ENCODE results near the gene HELZ. TPM values are rescaled to one million over a fixed set of nuclear protein-coding genes. Genes with fewer than 3 reads are reported as not detected.

The HELZ gene
- total and polyA plus RNA-seq, 2 of the 8 experiments (the other 6 are each of a cell fraction or from before 2014, with no cell fraction given) = 10.0 to 48.7 TPM

DNA sequence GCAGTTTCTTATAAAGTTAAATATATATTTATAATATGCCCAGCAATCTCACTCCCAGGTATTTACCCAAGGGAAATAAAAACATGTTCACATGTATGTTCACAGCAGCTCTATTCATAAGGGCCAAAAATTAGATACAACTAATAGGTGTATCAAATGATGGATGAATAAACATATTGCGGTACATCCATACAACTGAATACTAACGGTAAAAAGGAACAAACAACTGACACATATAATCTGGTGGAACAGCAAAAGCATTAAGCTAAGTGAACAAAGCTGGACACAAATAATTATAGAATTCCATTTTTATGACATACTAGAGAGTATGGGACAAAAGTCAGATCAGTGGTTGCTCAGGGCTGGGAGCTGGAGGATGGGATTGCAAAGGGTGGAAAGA, 125.9 kb downstream of the HELZ start:
- Histone ChIP-seq H2BK15ac (ENCODE audit: low read length) (no peak overlapping the region), H4K20me1 (replicated peaks in 1 of 2; ENCODE audit: control insufficient read depth in 1 of 2, insufficient read depth in 2 of 2, low read length in 2 of 2) (no peaks in the 10 kb centered on the region), H3K4me3 (ENCODE audit: extremely low read depth in 1 of 4, insufficient read depth in 2 of 4, low read depth in 3 of 4, low read length in 4 of 4) (no peak overlapping the region), H3K56ac (replicated peaks; ENCODE audit: insufficient read length, low read depth, low read length) (no peak overlapping the region), H3K27me3 (replicated peaks in 1 of 4; ENCODE audit: control insufficient read depth in 3 of 4, extremely low read depth in 1 of 4, insufficient read depth in 3 of 4, low read length in 3 of 4) (no peaks in the 10 kb centered on the region), H3K23ac (ENCODE audit: insufficient read length) (no peak overlapping the region), H4K8ac (ENCODE audit: extremely low read depth, insufficient read depth, low read length) (no peak overlapping the region), H3K79me2 (ENCODE audit: control insufficient read depth in 1 of 2, insufficient read depth in 2 of 2, low read length in 2 of 2) (no peaks in the 10 kb centered on the region), H2AK5ac (ENCODE audit: low read depth, low read length) (no peak overlapping the region), H2BK20ac (ENCODE audit: low read length) (no peak overlapping the region), H3K27ac (ENCODE audit: low read depth, low read length) (no peak overlapping the region), H3K9ac (replicated peaks in 1 of 4; ENCODE audit: extremely low read depth in 1 of 4, low read depth in 3 of 4, low read length in 3 of 4) (no peak overlapping the region), H3K9me3 (ENCODE audit: insufficient read depth in 2 of 2, low read depth in 1 of 2, low read length in 1 of 2) (peaks cover 0 to 2% of the 10 kb centered on the region in 2 experiments; a peak in 1 of 4 replicates), H3K18ac (ENCODE audit: extremely low read depth, low read length) (no peak overlapping the region), H3K36me3 (ENCODE audit: control insufficient read depth in 2 of 4, insufficient read depth in 4 of 4, low read length in 3 of 4) (peaks cover 0 to 21% (median 5%) of the 10 kb centered on the region in 4 experiments; a peak in 4 of 8 replicates), H3K4ac (replicated peaks; ENCODE audit: insufficient read length, low read depth, low read length) (no peak overlapping the region), H3K79me1 (ENCODE audit: low read depth, low read length) (no peaks in the 10 kb centered on the region), H3K14ac (ENCODE audit: insufficient read length) (no peak overlapping the region), H3K4me2 (ENCODE audit: insufficient read depth in 1 of 2, low read depth in 2 of 2, low read length in 2 of 2) (no peak overlapping the region), H2AFZ (ENCODE audit: low read length) (no peak overlapping the region), H2BK120ac (replicated peaks; ENCODE audit: low read depth, low read length) (no peak overlapping the region), H3K4me1 (replicated peaks in 1 of 4; ENCODE audit: control insufficient read depth in 3 of 4, insufficient read depth in 4 of 4, low read length in 3 of 4) (no peaks in the 10 kb centered on the region), H2BK12ac (ENCODE audit: low read depth, low read length) (no peak overlapping the region), H4K91ac (replicated peaks; ENCODE audit: insufficient read length, low read length) (no peak overlapping the region), H3K23me2 (ENCODE audit: low read depth, low read length) (no peaks in the 10 kb centered on the region), H4K5ac (ENCODE audit: insufficient read length, low read depth, low read length) (no peak overlapping the region), H2BK5ac (ENCODE audit: low read depth, low read length) (no peak overlapping the region)
- POLR2A ChIA-PET (ENCODE audit: partially characterized antibody) = no interaction called here
- 97% methylated on average over 2 of the region's 2 CpGs; no CpG with 5 or more reads in 1 of the 2 experiments for WGBS, 2 experiments (ENCODE audit: extremely low coverage in 1 of 2, insufficient coverage in 1 of 2, insufficient read length in 1 of 2, insufficient replicate concordance in 2 of 2, low coverage in 1 of 2, low lambda C conversion rate in 2 of 2, missing lambda C conversion rate in 1 of 2)
- no peak for FAIRE-seq
- TF ChIP-seq RAD21 (IDR thresholded peaks at IDR 0.05 in 1 of 2, conservative IDR thresholded peaks at IDR 0.05 in 1 of 2; ENCODE audit: low read depth in 2 of 2, low read length in 2 of 2) (no peak), TCF12 (IDR thresholded peaks at IDR 0.05; ENCODE audit: low read depth, low read length) (no peak), TAF1 (IDR thresholded peaks at IDR 0.05; ENCODE audit: low read depth, low read length) (no peak), KDM4A (IDR thresholded peaks at IDR 0.05; ENCODE audit: low read depth, low read length, severe bottlenecking) (no peak), TBP (IDR thresholded peaks at IDR 0.05; ENCODE audit: low read depth, low read length) (no peak), CTBP2 (IDR thresholded peaks at IDR 0.05; ENCODE audit: borderline replicate concordance, insufficient read depth, insufficient read length, low read length) (no peak), SIX5 (IDR thresholded peaks at IDR 0.05; ENCODE audit: low read depth, low read length) (no peak)
- CTCF ChIA-PET (ENCODE audit: partially characterized antibody) = interaction anchor here (1.0 kb wide), 1 partner anchor 15 kb away, joined by 3 read pairs; no protein-coding TSS in a partner anchor
- no peak for DNase-seq (ENCODE audit: low read depth in 1 of 2, low spot score in 2 of 2)
